GM19455 (cell line): ENCODE results near the gene FAM107A.

Experiments
- ATAC-seq: cut with Tn5 transposase; IDR thresholded peaks from one replicate; pipeline ENCODE4 v1.9.1; 2021; ENCODE audit not compliant: unreplicated experiment

FAM107A gene, protein sequence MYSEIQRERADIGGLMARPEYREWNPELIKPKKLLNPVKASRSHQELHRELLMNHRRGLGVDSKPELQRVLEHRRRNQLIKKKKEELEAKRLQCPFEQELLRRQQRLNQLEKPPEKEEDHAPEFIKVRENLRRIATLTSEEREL

DNA sequence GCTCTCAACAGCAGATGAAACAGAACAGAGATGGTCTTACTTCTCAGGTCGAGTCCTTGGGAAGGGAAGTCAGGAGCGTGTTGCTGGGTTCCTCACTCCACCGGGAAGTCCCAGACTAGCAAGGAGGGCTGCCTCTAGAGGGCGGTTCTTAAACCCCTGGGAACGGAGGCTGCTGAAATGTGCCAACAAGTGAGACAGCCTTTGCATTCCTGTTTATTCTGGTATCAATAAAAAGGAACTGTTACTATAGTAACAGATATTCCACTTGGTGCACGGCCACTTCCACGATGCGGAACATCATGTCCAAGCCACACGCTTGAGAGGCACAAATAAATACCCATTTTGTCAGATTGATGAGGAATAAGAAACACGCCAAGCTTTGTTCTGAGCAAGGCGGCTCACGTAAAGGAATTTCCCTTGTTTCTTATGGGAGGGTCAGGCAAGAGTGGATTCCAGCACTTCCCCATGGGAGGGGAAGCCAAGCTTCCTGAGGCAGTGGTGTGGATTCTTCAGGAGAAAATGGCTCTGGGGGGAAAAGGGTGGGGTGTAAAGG is at the start of gene FAM107A:
FAM107A (minus strand) TSS at position 123 of the 553 bp plus-strand sequence. CDS start 7,531 bp downstream, outside the sequence.
- ATAC-seq = no peak

DNA sequence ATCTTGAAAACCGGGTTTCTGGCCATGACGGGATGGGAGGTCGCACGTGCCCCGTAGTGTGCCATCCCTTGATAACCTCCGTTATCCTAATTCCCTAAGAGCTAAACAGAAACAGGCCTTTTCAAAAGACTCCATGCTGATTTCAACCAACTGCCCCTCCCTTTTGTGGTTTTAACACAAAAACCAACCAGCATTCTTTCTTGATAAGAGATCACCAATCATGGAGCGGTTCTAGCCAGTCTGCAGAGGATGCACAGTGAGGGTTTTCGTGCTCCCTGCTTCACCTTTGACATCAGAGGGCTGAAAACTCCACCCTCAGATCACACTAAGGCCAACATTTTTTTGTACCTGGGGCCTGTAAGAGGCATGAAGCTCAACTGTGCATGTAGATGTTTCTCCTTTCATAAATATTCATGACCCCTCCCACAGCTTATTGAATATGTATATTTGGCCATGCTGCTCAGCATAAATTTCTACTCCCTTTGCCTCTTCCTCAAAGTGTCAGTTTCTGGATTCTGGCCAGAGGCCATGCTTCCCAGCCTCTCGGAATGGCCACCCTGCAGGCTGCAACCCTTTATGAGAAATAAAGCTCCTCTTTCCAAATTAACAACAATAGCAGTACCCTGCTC is 48.1 kb upstream of the FAM107A start:
- no peak for ATAC-seq

DNA sequence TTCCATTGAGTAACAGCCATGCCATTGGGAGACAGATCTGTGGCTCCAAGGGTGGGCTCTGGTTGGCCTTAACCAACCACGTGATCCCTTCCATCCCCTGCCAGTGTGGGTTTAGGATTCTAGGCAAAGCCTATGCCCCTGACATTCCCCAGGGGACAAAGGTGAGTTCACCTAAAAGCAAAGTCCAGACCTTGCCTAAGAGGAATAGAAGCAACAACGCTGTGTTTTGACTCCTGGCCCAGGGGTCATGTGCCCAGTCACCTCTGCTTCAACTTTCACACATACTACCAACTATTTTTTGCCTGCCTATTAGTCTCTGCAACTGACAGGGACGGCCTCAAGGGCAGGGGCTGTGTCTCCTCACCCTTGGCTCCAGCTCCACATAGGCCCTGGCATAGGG is 47.4 kb upstream of the FAM107A start:
- no peak for ATAC-seq

DNA sequence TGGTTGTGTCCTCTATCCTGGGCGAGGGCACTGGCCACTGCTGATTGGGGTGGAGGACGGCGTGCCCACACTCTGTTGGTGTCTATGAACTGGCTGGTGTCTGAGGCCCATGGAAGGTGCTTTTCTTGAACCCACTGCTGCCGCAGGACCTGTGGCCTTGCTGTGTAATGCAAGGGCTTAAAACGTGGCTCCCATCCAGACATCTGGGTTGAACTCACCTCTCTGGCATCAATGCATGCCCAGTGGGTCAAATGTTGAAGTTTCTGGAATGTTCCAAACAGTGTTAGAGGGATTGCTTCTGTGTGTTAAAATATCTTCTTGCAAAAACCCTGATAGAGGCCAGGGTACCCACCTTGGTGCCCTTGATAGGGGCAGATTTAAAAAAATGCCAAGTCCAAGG is 46.8 kb upstream of the FAM107A start:
- no peak for ATAC-seq

DNA sequence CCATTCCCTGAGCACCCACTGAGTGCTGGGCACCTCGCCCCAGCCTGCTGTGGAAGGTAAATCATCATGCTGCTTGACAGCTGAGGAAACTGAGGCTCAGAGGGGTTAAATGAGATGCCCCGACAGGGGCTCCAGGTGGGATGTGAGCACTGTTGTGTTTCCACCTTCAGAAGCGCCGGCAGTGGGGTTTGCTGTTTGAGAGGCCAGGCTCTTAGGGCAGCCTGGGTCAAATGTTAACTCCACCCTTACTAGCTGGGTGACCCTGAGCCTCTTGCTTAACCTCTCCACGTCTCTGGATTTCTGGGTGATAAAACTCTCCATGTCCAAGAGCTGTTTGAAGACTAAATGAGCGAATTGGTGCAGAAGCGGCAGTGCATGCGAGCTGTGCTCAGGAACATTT is 46.3 kb upstream of the FAM107A start:
- ATAC-seq = no peak

DNA sequence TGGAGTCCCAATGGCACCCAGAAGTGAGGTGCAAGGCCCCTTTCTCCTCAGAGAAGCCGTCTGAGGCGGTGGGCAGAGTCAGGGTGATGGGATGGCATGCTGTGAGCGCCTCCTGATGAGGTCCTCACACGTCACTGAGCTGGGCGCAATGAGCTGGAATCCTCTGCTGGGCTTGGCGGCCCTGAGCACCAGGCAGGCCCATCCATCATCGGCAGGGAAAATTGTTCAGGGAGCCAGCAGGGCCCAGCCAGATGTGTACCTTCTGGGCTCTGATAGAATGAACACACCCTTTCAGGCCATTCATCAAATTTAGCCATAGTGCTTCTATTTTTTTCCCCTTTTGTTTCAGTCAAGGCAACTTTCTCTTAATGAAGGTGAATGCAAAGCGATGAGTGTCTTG is 45.7 kb upstream of the FAM107A start:
- no peak for ATAC-seq

DNA sequence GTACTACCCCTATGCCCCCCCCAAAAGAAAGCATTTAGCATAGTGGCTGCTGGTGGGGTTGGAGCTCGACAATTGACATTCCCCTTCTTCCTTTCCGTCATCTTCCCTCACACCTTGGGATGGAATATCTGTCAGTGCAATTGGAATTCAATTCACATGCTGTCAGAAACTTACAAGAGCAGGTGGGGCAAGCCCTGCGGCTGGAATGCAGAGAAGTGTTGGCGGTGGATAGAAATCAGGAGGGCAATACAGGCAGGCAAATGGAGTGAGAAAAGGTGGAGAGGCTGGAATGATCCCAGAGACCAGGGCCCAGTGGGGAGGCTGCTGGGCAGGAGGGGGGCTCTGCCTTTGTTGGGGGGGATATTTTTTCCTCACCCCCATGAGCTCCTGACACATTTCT is 45.2 kb upstream of the FAM107A start:
- ATAC-seq = no peak

DNA sequence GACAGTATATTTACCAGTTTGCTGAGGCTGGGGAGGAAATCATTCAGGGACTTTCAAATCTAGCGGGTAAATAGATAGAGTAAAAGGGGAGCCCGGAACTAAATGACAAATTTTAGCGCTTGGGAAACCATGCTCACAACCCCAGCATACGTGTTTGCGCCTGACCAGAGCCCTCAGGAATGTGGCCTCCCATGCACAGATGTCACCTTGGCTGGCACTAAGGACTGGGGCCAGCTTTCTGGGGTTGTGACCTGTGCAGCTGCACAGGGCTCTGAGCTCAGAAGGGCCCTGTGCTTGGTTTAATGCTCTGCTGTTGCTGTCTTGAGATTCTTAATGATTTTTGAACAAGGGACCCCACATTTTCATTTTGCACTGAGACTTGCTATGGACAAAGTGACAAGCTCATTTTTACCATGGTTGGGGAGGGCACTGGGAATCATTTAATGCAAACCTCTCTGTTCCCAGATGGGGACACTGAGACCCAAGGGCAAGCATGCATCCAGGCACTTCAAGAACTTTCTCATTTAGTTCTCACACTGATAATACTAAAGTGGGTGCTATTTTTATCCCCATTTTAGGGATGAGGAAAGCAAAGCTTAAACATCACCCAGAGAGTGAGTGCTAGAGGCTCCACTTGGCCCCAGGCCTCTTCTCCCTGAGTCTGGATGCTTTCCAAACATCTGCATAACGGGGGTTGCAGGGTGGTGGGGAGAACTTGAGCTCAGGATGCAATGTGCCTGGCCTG is 44.1 kb upstream of the FAM107A start:
- no peak for ATAC-seq

DNA sequence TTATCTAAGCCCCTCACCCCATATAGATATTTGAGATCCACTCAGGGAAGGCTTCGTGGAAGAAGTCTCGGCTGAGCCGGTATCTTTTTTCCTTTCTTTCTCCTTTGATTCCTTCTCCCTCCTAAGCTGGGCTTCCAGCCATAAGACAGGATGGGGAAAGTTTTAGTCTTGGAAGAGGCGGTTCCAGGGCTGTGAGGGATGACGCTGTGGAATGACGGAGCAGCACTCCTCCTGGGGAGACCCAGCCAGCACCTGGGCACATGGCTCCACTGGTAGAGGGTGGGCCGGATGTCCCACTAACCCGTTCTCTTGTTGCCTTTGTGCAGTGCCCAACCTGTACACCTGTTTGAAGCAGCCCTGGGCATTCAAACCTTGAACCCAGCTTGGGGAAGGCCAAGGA is 43.2 kb upstream of the FAM107A start:
- no peak for ATAC-seq

DNA sequence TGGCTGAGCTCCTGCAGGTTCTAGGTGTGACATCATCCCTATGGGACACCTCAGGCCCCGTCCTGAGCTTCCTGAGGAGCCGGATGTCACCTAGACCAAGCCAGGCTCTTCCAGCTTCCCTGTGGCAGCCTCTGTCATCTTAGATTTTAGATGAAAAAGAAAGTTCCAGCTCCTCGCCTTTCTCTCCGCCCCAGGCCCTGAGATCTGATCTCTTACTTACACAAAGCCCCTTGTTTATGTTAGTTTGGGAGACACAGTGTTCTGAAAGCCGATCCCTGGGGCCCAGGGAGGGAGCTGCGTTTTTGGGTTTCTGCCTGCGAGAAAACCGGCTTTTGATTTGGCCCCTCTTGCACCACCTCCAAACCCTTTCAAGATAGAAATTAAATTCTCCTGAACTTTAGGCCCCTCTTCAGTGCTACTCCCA is 40.2 kb upstream of the FAM107A start:
- no peak for ATAC-seq

DNA sequence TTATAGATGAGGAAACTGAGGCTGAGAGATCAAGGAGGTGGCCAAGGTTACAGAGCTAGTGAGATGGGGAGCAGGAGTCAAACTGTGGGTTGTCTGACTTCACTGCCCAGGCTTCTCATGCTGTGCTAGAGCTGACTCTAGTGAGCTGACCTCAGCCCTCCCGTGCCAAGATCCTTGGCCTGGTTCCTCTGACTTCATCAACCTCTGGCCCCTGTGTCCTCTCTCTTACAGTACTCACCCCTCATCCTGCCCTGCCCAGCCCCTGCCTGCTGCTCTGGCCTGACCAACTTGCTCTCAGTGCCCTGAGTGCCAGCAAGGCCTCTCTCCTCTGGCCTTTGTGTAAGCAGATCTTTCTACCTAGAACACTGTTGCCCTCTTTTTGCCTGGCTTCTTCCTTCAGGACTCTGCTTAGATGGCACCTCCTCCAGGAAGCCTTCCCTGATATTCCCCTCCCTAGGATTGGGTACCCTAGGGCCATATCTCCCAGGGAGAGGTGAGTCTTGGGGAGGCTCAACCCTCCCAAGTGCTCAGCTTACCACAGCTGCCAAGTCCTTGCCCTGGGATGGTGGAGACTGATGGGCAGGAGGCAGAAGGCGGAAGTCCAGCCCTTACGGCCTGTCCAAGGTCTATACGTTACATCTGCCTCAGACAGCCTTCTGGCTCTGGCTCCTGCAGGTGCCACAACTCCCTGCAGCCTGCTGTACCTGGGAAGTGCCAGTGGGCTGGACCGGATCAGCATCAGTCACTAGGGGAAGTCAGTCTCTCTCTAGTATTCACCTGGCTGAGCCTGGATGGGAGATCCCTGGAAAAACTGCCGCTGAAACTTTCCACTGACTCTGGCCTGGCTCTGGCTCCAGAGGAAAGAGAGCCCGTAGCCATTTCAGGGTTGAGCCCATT is 36.3 kb upstream of the FAM107A start:
- no peak for ATAC-seq

DNA sequence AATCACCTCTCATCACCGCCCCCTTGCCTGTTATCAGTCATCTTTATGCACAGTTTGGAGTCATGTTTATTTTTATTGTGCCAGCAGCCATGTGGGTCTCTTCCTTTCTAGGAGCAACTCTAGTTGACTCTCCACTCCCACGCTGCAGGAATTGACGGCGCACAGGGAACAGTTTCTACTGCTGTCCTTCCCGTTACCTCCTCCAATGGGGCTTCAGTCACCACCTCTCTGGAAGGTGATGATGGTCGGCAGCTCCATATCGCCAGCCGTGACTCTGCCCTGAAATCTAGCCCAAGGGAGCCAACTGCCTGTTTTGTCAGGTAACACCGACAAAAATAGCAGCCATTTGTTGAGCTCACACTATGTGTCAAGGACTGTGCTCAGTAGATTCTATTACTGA is 35.6 kb upstream of the FAM107A start:
- no peak for ATAC-seq

DNA sequence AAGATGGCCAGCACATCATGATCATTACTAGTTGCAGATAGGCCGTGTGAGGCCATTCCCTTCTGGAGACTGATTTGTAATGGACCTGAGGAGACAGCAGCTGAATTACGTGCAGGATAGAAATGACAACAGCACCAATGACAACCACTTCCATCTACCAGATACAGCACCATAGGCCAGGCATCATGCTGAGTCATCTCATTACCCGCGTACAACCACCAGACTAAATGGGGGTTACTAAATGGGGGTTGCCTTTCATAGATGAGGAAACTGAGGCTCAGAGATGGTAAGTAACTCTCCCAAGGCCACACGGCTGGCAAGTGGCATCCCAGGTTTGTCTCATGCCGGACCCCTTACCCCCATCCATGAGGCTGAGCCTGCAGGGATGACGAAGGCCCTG is 32.8 kb upstream of the FAM107A start:
- ATAC-seq = no peak

DNA sequence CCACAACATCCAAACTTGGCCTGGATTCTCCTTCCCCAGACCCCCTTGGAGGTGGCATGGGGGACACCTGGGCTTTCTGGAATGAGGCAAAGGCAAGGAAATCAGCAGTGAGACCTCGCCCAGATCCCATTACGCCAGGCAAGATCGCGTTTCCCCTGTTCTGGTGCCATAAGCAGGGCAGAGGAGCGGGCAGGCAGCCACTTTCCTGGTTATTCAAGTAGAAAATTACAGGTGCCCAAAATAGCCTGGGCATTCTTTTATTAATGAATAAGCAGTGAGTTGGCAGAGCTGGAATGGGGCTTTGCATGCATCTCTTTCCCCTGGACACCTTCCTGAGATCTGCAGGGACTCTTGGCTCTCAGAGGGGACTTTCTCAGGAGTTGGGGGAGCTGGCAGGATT is 31.5 kb upstream of the FAM107A start:
- no peak for ATAC-seq

DNA sequence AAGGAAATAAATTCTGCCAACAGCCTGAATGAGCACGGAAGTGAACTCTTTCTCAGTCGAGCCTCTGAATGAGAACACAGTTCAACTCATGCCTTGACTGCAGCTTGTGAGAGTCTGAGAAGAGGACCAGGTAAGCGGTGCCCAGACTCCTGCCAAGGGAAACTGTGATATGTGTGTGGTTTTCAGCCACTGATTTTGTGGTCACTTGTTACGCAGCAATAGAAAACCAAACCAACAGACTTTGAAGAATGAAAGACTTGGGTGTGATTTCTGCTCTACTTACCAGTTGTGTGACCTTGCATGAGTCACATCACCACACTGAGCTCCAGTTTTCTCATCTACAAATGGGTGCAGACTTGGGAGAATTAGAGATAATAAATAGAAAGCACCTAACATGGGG is 30.6 kb upstream of the FAM107A start:
- no peak for ATAC-seq

DNA sequence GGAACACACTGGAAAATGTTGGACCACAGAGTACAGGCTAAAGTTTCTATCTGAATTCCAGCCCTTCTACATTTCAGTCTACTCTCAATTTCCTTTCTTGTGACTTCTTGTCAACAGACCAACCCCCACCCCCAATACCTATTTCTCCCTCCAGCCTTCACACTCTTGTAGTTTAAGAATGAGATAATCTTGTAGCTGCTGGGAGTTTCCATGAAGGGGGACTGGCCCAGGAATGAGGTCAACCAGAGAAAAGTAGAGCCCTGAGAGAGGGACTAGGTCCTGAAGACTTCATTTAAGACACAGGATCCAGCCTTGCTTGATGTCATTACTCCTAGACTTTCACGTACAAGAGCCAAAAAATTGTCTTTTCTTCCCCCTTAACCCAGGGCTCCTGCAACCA is 29.5 kb upstream of the FAM107A start:
- ATAC-seq = no peak

DNA sequence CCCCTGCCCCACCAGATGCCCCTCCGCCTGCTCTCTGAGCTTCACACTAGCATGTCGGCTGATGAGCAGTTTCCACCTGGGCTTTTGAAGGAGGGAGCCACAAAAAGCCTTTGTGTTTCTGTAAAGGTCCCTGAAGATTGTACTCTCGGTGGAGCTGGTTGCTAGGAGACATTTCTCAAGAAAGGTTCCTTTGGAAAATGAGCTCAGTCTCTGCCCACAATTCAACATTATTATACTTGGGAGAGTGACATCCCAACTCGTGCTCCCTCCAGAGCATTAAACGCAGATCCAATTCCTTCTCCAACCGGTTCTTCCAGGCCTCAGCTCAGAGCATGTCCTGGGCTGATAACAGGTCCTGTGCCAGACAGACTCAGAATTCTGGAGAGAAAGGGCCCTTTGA is 26.8 kb upstream of the FAM107A start:
- no peak for ATAC-seq

DNA sequence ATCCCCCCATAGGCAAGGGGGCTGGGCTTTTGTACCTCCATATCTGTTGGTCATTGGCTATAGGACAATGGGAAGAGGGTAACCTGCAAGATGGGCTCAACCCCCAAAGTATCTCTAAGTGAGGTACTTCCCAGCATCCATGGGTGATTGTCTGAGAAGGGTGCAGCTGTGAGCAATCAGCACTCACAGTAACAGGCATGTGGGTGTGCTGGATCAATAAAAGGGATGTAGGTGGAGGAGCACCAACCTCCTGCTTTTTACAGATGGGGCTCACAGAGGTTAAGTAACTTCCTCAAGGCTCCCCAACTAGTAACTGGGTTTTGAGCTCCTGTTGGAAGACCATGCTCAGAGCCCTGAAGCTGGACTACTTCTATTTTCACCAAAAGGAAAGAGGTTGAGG is 26.4 kb upstream of the FAM107A start:
- ATAC-seq = no peak

DNA sequence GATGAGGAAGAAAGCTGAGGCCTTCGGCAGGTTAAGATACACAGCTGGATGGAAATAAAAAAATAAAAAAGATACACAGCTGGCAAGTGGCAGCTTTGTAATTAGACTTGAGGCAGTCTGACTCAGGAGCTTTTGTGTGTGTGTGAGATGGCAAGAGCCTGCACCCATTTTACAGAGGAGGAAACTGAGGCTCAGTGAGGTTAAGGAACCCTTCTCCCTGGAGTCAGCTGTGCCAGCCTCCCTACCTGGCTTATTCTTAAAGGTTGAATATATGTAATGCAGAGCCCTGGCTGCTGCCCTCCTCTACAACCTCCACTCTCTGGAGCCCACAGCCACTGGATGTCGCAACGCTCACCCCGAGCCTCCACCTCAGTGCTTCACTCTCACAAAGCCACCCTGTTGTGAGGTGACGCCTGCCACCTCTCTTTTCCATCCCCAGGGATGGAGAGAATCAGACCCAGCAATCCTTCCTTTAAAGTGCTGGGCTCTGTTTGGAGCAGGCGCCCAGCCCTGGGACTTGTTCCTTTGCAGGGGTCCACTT is 20.6 kb upstream of the FAM107A start:
- ATAC-seq = no peak

DNA sequence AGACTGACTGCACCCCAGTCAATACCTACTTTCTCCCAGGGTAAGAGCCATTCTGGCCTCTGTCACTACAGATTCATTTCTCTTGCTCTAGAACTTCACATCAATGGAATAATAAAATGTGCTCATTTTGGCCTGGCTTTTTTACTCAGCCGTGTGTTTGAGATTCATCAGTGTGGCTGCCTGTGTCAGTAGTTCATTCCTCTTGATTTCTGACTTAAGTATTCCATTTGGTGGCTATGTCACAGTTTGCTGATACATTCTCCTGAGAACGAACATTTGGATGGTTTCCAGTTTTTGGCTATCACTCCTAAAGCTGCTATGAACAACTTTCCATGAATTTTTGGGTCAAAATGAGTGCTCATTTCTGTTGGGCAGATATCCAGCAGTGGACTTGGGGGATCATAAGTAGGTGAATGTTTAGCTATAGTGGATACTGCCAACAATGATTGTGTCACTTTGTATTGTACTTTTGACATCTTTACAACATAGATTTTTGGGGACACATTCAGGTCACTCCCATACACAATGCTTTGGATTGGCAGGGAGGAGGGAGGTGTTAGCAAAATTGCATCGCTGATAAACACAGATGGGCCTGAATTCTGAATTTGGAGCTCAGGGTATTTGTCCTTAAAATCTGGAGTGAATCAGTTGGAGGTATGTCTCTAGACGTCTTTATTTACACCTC is 19.8 kb upstream of the FAM107A start:
- no peak for ATAC-seq
